NCI-H1417 (cell line): ENCODE results near the gene FLT4.
"Not testable (repeated sequence)": the region's sequence is repeated elsewhere in the genome, so short reads cannot be mapped to it uniquely, and the experiment has no call there.

ENCODE experiments used
- DNase-seq, 3 experiments: peaks; one replicate each; lab custom pipeline; 2025; lab: John Stamatoyannopoulos, UW

The FLT4 gene

GRCh38 chr5:180649297-180650039 is at the start of gene FLT4:
Gene FLT4 (minus strand): TSS chr5:180649600. CDS start chr5:180649545, 55 bp downstream.
- DNase-seq: no peak

- DNase-seq: no peak
Observed at GRCh38 chr5:180699042-180699441, 49.6 kb upstream of the FLT4 start.

- DNase-seq: no peak
Observed at GRCh38 chr5:180696116-180696515, 46.7 kb upstream of the FLT4 start.

DNA sequence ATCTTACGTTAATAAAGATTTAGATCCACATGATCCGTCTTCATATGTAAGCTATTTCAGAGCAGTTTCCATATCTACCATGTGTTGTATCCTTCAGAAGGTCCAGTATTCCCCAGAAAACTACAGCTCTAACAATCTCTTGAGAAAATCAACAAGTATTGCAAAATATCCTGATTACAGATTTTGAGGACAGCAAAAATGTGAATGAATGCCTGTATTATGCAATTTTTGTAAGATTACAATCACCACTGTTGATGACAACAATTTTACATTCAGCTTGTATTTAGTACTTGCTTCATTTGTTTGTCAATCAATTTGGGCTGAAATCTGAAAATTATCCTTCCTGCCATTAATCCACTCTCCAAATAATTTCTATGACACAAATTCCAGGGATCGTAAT is 43.0 kb upstream of the FLT4 start:
- no peak for DNase-seq

DNA sequence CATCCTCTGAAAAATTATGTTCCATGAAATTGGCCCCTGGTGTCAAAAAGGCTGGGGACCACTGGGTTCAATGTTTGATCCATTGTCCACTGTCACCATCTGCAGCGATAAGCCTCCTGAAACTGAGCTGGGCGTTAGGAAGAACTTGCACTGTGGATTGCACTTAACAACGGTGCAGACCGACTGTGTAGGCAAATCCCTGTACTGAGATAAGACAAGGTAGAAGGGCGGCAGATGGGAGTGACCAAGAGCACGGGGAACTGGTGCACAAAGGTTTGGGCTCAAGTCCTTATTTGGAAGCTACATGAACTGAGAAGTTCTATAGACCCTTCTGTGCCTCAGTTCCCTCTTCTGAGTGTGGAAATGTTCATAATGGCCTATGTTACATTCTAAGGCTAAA is 41.6 kb upstream of the FLT4 start:
- no peak for DNase-seq

DNA sequence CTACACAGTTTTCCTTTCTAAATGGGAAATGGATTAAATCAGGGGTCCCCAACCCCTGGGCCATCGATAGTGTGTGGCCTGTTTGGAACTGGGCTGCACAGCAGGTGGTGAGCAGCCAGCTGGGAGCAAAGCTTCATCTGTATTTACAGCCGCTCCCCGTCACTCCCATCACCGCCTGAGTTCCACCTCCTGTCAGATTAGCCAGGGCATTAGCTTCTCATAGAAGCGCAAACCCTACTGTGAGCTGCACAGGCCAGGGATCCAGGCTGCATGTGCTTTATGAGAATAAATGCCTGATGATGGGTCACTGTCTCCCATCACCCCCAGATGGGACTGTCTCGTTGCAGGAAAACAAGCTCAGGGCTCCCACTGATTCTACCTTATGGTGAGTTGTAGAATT is 41.2 kb upstream of the FLT4 start:
- DNase-seq: no peak

- no peak for DNase-seq
Observed at GRCh38 chr5:180689775-180690174, 40.4 kb upstream of the FLT4 start.

DNA sequence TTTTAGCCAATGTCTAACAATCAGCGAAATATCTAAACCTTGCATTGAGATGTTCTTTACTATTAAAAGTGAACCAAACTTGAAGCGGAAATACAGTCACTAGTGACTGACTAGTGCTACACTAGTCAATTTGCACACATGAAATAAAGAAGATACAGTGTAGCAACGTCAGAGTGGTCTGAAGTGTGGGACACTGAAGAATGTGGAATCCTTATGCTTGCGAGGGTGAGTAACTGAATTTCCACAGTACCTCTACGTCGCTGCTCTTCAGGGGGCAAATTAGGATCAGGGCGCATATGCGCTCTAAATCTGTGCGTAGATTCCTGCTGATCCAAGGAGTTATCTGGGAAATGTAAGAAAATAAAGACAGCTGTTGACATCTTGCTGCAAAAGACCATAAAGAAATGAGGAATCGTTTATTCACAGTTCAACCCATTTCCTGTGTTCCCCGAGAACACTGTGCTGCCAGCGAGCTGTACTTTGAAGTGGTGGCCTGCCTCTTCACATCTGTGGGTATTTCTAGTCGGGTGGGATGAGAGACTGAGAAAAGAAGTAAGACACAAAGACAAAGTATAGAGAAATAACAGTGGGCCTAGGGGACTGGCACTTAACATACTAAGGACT is 39.8 kb upstream of the FLT4 start:
- no peak for DNase-seq

DNA sequence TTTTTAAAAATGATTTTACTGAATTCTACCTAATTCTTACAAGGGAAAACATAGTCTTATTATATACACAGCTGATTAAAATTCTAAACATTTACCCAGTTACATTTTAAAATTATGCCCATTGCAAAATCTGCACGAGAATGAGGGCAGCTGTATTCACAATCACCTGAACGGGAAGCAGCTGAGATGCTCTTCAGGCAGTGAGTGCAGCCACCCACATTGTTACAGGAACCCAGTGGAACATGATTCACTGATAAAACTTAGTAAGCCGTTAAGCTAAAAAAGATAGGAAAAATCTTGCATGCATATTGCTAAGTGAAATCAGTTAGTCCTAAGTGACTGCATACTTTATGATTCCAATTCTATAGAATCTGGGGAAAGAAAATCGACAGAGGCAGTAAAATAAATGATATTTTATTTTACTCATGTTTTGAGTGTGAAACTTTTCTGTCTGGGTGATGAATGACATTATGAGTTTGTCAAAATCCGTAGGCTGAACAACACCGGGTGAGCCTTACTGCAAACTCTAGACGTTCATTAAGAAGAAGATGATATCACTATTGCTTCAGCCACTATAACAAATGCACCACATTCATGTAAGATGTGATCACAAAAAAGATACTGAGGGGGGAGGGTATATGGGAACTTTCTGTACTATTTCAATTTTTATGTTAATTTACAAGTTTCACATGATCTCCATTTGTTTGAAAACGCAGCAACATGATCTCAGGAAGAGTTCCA is 39.1 kb upstream of the FLT4 start:
- no peak for DNase-seq

- not testable (repeated sequence) for DNase-seq
Observed at GRCh38 chr5:180686799-180687198, 37.4 kb upstream of the FLT4 start.

DNA sequence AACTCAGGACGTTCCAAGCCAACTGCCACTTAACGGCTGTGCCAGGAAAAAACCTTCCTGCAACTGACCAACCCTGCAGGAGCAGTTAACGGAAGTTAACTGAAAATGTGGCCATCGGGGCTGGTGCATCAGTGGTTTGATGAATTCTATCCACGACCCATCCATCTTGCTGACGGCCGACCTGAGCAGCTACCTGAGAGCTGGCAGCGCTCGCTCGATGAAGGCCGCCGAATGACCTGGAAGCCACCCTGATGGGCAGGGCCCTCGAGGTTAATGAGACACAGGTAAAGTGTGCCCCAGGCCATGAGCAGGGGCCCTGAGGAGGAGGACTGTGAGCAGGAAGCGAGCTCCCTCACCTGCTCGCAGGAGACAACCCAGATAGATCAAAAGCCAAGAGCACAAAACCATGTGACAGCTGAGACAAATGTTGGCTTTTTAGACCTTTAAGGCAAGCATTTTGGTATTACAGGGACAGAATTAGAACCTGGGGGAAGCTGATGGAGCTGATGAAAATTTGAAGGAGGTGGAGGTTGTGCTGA is 35.3 kb upstream of the FLT4 start:
- no peak for DNase-seq

- DNase-seq: no peak
Observed at GRCh38 chr5:180683220-180683922, 34.0 kb upstream of the FLT4 start.

- no peak for DNase-seq
Observed at GRCh38 chr5:180682560-180682959, 33.2 kb upstream of the FLT4 start.

DNA sequence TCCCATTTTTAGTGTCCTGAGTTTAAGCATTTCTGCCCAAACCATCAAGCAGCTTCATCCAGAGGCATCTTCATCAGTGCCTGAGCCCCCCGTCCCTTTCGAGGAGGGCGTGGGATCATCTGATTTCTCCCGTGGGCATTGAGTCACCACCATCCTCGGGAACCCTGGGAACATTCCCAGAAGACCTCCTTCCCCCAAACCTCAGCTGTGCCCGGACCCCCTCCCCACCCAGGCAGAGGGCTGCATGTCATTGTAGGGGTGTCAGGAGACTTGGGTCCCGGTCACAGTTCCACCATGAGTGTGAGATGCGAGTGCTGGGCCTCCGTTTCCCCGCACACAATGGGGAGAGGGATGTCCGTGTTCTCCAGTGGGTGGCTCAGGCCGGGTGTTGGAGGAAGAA is 32.6 kb upstream of the FLT4 start:
- DNase-seq: not testable (repeated sequence)

DNA sequence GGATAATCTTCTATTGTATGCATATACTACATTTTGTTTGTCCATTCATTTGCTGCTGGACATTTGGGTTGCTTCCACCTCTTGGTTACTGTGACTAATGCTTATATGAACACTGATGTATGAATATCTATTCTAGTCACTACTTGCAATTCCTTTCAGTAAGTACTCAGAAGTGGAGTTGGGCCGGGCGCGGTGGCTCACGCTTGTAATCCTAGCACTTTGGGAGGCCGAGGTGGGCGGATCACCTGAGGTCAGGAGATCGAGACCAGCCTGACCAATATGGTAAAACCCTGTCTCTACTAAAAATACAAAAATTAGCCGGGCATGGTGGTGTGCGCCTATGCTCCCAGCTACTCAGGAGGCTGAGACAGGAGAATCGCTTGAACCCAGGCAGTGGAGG is 28.9 kb upstream of the FLT4 start:
- not testable (repeated sequence) for DNase-seq

DNA sequence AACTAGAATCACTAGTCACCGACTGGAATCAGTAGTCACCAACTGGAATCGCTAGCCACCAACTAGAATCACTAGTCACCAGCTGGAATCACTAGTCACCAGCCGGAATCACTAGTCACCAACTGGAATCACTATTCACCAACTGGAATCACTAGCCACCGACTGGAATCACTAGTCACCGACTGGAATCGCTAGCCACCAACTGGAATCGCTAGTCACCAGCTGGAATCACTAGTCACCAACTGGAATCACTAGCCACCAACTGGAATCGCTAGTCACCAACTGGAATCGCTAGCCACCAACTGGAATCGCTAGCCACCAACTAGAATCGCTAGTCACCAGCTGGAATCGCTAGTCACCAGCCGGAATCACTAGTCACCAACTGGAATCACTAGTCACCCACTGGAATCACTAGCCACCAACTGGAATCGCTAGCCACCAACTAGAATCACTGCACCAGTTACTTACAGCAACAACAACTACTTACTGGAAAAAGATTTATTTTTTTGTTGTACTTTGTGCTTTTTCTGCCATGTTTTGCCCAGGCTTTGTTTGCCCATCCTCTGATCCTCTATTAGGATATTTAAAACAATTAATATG is 25.7 kb upstream of the FLT4 start:
- no peak for DNase-seq

DNA sequence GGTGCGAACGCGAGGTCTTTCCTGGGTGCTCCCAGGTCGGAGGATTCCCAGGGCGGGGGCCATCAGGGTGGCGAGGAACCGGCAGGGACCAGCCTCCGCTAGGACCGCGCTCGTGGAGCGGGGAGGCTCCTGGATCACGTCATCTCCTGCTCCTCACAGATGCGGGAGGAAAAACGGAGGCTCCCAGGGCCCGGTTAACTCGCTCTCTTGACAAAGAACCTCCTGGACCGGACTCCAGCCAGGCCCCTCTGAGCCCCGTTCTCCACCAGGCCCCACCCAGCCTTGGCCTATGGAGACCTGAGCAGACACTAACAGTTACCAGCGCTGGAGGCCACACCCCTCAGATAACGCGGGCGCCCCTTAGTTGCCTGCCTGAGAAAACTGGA is 24.7 kb upstream of the FLT4 start:
- not testable (repeated sequence) for DNase-seq

GRCh38 chr5:180673371-180674089 is 24.1 kb upstream of the FLT4 start:
- DNase-seq: no peak

DNA sequence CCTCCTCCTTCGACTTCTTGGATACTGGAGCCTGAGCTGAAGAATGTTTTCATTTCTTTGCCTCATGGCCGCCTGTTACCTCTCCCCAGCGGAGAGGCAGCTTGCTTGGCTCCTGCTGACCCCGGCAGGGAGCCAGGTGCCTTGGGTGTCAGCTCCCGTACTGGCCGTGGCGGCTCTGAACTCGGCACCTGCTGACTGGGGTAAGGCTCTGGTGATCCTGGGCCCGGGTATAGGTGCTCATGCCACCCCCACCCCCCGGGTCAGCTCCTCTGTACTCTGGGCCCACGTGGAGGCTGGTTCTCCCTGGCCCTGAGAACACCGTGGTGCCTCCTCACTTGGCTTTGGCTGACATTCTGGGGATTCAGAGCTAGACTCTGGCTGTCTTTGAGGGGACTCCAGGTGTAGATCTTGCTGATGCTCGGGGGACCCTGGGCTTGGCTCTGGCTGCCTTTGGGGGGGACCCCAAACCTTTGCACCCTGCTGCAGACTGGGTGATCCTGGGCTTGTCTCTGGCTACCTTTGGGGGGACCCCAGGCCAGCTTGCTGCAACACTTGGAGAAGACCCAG is 22.6 kb upstream of the FLT4 start:
- not testable (repeated sequence) for DNase-seq

- DNase-seq: peak; percentile 7 to 60 (median 8)
Observed at GRCh38 chr5:180670586-180671359, 21.4 kb upstream of the FLT4 start.
